HG03095 (cell line): ENCODE data around the gene PHGDH.

Experiments
- ATAC-seq: cut with Tn5 transposase; IDR thresholded peaks from one replicate; pipeline ENCODE4 v1.9.1; 2021; ENCODE audit warnings: moderate library complexity; ENCODE audit not compliant: unreplicated experiment

PHGDH gene

GRCh38 chr1:119711804-119712341, at the start of gene PHGDH:
Gene PHGDH (plus strand): TSS chr1:119711934. CDS start chr1:119712023, 89 bp downstream.
- peak; percentile 70 for ATAC-seq

DNA sequence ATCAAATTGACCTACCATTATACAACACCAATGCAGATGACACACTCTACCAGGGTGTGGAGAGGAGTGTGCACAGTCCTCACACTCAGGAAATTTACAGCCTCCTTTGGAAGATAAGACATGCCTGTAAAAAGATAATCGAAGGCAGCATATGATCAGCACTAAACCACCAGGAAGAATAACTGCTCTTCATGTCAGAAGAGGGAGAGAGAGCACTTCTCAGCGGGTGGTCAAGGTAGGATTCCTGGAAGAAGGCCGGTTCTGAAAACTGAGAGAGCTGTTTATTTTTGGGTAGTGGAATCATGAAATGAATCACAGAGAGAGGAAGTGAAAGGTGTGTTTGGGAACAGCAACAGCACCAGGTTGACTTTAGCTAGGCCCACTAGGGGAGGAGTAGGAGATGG, 49.7 kb upstream of the PHGDH start:
- ATAC-seq = peak; percentile 73

DNA sequence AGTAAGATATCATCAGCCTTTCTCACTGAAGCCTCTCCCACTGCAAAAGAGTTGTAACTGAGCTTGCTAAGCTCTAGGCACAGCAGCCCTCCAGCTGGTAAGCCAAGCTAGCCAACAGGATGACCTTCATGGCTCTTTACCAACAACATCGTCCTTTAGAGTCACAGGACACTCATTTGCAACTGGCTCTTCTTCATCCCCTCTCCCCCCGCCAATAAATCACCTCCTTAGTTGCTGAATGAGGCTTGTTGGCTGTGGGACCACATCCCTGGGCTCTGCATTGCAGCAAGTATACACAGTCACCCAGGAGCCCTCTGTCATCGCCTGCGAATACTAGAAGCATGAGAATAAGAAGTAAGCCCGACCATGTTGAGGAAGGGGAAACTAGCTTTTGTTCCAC, 47.7 kb upstream of the PHGDH start:
- ATAC-seq = no peak

GRCh38 chr1:119667173-119667572, 44.6 kb upstream of the PHGDH start:
- no peak for ATAC-seq

DNA sequence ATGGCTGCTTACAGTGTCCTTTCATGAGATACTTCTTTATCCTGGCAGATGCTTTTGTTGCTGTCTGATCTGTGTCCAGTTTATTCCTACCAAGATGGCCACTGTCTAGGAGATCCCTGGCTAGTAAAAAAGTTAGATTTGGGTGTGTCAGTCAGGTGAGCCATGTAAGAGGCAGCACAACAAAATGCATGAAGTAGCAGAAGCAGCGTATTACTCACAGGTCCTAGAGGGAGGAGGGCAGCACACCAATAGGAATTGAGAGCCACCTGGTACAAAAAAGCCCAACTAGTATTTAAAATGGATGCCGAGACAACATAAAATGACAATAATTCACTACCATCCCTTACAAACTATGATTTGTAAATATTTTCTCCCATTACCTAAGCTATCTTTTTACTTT, 40.8 kb upstream of the PHGDH start:
- ATAC-seq = no peak

GRCh38 chr1:119673171-119673940, 38.4 kb upstream of the PHGDH start:
- no peak for ATAC-seq

DNA sequence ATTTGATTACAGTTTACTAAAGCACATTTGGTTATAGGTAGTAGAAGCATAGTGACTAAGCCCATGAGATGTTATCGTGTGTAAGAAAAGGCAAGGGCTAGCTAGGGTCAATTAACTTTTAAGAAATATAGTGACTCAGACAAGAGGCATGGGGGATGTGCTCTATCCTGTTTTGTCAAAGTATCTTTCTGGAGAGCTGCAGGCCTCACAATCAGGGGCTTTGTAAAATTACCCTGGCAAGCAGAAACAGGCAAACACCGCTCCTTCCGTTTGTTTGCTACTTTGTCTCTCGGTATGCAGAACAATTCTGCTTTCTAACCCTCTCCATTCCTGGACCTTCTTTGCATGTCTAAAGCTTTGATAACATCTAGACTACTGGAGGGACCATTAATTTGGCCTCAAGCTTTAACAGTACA, 37.6 kb upstream of the PHGDH start:
- ATAC-seq = no peak

- no peak for ATAC-seq
Observed at GRCh38 chr1:119674835-119675289, 36.9 kb upstream of the PHGDH start.

GRCh38 chr1:119675349-119676345, 36.1 kb upstream of the PHGDH start:
- ATAC-seq = no peak

- ATAC-seq = no peak
Observed at GRCh38 chr1:119676571-119677206, 35.0 kb upstream of the PHGDH start.

GRCh38 chr1:119679223-119679622, 32.5 kb upstream of the PHGDH start:
- ATAC-seq = no peak

GRCh38 chr1:119680193-119680592, 31.5 kb upstream of the PHGDH start:
- ATAC-seq = no peak

DNA sequence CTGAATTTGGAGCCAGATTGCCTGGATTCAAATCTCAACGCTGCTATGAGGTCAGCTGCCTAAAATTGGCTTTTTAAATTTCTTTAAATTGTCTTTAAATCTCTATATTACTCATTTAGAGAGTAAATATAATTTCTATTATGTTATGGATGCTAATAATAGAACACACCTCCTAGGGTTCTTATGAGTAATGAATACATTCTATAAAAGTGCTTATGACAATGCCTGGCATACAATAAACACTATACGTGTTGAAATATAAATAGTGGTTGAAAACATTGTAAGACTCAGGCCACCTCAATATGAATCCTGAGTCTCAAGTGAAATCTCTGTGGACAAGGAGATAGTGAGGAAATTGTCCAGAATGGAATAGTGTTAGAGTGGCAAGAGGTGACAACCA, 31.0 kb upstream of the PHGDH start:
- no peak for ATAC-seq

GRCh38 chr1:119681560-119681959, 30.2 kb upstream of the PHGDH start:
- no peak for ATAC-seq

DNA sequence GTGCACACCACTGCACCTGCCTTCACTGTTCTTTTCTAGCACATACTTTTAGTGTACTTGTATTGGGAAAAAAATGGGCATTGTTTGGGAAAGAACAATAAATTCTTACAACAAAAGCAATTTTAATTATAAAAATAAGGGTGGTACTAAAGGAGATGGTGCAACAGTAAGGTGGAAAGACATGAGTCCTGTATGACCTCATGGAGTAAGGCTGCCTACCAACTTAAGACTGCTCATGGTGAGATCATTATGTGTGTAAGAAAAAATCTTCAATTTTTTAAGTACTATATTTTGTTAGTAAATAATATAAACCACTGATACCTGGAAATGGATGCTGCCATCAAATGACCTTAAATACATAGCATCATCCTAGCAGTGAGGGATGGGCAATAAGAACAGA, 29.6 kb upstream of the PHGDH start:
- ATAC-seq = no peak

DNA sequence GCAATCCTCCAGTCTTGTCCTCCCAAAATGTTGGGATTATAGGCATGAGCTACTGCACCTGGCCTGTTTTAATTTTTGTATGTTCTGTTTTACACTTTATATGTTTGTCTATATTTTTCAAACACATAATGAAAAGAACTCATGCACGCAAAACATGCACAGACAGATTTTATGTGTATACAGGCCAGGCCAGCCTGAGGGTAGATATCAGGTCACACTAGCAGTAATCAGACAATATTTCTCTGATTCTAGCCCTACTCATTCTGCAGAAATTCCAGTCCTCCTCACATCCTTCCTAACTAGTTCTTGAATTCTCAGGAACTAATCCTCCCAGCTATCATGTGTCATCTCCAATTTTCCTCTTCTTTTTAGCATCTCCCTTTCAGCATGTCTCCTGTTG, 27.8 kb upstream of the PHGDH start:
- ATAC-seq = no peak

- no peak for ATAC-seq
Observed at GRCh38 chr1:119686661-119687060, 25.1 kb upstream of the PHGDH start.

DNA sequence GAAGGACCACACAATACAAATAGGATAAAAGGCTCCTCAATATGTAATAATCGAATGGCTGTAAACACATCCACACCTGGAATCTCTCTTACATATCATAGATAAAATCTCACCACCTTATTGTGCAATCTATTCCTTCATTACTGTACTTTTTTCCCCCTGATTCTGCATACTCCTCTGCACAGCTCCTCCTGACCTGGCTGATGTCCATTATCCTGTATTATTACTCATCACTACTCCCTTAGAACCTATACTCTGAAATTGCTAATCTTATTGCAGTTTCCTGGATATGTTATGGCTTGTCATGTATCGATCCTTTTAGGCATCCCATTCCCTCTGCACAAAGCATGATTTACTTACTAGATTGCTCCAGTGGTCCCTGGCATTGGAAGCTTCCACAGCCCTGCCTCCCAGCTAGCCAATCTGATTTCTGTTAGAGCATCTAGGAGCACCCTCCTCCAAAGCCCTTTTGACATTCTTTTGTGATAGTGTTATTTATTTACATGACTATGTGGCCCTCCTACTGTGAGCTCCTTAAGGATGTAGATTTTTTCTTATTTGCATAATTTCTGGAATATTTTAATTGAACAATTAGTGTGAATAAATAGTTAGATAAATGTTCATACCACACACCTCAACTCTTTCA, 24.2 kb upstream of the PHGDH start:
- ATAC-seq = no peak

DNA sequence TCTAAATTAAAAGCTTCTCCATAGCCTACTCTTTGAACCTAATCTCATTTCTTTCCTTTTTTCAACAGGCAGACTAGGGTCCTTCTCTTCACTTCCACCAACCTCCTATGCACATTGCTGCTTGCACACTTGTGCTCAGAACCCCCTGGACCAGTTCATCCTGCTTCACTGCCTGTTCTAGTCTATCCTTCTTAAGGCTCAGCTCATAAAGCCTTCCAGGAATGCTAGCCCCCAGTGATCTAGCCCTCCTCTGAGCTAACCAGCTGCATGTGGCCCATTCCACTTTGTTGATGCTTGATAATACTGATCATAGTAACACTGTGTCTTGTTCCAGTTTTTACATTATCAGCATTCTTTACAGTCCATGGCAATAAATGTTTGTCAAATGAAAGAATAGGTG, 22.9 kb upstream of the PHGDH start:
- ATAC-seq = no peak

GRCh38 chr1:119689511-119689910, 22.2 kb upstream of the PHGDH start:
- ATAC-seq = no peak
